Mucosa of stomach (tissue), 1 donor: ENCODE results near the gene GPRC5A.

Experiments
- H3K27me3 ChIP-seq: one replicate; pipeline ENCODE4 v1.7.0; 2013; ENCODE audit warnings: mild to moderate bottlenecking, low read length; ENCODE audit not compliant: control insufficient read depth, insufficient read depth
- H3K36me3 ChIP-seq: one replicate; pipeline ENCODE4 v1.7.0; 2013; ENCODE audit warnings: low read length; ENCODE audit not compliant: control insufficient read depth, insufficient read depth
- H3K4me1 ChIP-seq: one replicate; pipeline ENCODE4 v1.7.0; 2013; ENCODE audit warnings: mild to moderate bottlenecking, low read length; ENCODE audit not compliant: control insufficient read depth, insufficient read depth
- H3K4me3 ChIP-seq: one replicate; pipeline ENCODE4 v1.7.0; 2013; ENCODE audit warnings: low read length
- H3K9ac ChIP-seq: one replicate; pipeline ENCODE4 v1.7.0; 2013; ENCODE audit warnings: mild to moderate bottlenecking, low read length, moderate library complexity
- H3K9me3 ChIP-seq: one replicate; pipeline ENCODE4 v1.7.0; 2013; ENCODE audit warnings: mild to moderate bottlenecking, low read length, moderate library complexity; ENCODE audit not compliant: control insufficient read depth
- donor health status: Pancreatic carcinoma.

GPRC5A gene

GRCh38 chr12:12934556-12934955 is 43.2 kb downstream of the GPRC5A start:
- Histone ChIP-seq H3K9ac (no peak overlapping the region), H3K4me3 (no peak overlapping the region), H3K9me3 (no peaks in the 10 kb centered on the region), H3K27me3 (no peaks in the 10 kb centered on the region), H3K36me3 (no peaks in the 10 kb centered on the region), H3K4me1 (no peaks in the 10 kb centered on the region)

DNA sequence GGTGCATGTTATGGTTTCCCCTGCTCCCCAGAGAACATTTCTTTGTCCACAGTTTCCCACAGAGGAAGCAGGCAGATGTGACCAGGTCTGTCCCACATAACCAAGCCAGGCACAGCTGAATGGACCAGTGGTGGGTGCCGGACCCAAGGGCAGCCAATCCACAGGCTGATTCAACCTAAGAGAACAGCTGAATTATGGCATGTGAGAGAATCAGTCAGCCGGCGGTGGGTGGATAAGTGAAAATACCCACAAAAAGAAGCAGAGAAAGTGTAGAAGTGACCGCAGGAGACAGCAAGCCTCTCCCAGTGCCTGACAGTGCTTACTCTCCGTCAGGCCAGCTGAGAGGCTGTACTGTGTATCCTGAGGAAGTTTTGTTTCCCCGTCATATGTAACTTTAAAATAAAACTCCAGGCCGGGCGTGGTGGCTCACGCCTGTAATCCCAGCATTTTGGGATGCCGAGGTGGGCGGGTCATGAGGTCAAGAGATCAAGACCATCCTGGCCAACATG is 45.7 kb downstream of the GPRC5A start:
- Histone ChIP-seq H3K4me1 (no peaks in the 10 kb centered on the region), H3K27me3 (no peaks in the 10 kb centered on the region), H3K4me3 (no peak overlapping the region), H3K9ac (no peak overlapping the region), H3K36me3 (no peaks in the 10 kb centered on the region), H3K9me3 (no peaks in the 10 kb centered on the region)

GRCh38 chr12:12938541-12938940 is 47.2 kb downstream of the GPRC5A start:
- no peaks in the 10 kb centered on the region for H3K9me3 ChIP-seq
- H3K9ac ChIP-seq = no peak overlapping the region
- H3K4me1 ChIP-seq = no peaks in the 10 kb centered on the region
- no peaks in the 10 kb centered on the region for H3K36me3 ChIP-seq
- no peaks in the 10 kb centered on the region for H3K27me3 ChIP-seq
- no peak overlapping the region for H3K4me3 ChIP-seq

DNA sequence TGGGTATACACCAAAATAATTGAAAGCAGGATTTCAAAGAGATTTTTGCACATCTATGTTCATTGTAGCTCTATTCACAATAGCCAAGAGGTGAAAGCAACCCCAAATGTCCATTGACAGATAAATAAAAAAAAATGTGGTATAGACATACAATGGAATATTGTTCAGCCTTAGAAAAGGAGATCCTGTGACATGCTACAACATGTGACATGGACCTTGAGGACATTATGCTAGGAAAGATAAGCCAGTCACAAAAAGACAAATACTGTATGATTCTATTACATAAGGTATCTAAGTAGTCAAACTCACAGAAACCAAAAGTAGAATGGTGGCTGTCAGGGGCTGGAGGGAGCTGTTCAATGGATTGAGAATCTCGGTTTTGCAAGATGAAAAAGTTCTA is 48.5 kb downstream of the GPRC5A start:
- Histone ChIP-seq H3K4me3 (no peak overlapping the region), H3K9me3 (no peaks in the 10 kb centered on the region), H3K36me3 (no peaks in the 10 kb centered on the region), H3K27me3 (no peaks in the 10 kb centered on the region), H3K9ac (no peak overlapping the region), H3K4me1 (no peaks in the 10 kb centered on the region)

GRCh38 chr12:12941450-12942350 is 50.3 kb downstream of the GPRC5A start:
- Histone ChIP-seq H3K4me3 (no peak overlapping the region), H3K27me3 (no peaks in the 10 kb centered on the region), H3K9me3 (no peaks in the 10 kb centered on the region), H3K4me1 (no peaks in the 10 kb centered on the region), H3K9ac (no peak overlapping the region), H3K36me3 (no peaks in the 10 kb centered on the region)

GRCh38 chr12:12943586-12944260 is 52.4 kb downstream of the GPRC5A start:
- H3K36me3 ChIP-seq = no peaks in the 10 kb centered on the region
- H3K27me3 ChIP-seq = no peaks in the 10 kb centered on the region
- no peaks in the 10 kb centered on the region for H3K9me3 ChIP-seq
- no peak overlapping the region for H3K4me3 ChIP-seq
- no peak overlapping the region for H3K9ac ChIP-seq
- H3K4me1 ChIP-seq = no peaks in the 10 kb centered on the region

DNA sequence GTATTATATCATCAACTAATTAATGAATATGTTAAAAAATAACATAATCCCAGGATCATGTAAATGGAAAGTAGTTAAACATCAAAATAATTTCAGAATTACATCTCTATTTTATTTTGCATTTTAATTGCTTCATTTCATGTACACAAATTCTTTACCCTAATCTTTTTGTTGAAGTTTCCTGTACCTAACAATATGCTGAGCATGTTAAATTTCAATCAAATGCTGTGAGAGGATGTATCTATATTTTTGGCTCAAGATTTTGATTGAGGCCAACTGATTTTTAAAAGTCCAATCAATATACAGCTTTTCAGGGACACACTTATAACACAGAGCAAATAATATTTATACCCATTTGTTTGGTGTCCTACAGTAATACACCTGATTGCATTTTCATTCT is 54.2 kb downstream of the GPRC5A start:
- Histone ChIP-seq H3K27me3 (no peaks in the 10 kb centered on the region), H3K36me3 (no peaks in the 10 kb centered on the region), H3K4me1 (no peaks in the 10 kb centered on the region), H3K4me3 (no peak overlapping the region), H3K9ac (no peak overlapping the region), H3K9me3 (no peaks in the 10 kb centered on the region)

DNA sequence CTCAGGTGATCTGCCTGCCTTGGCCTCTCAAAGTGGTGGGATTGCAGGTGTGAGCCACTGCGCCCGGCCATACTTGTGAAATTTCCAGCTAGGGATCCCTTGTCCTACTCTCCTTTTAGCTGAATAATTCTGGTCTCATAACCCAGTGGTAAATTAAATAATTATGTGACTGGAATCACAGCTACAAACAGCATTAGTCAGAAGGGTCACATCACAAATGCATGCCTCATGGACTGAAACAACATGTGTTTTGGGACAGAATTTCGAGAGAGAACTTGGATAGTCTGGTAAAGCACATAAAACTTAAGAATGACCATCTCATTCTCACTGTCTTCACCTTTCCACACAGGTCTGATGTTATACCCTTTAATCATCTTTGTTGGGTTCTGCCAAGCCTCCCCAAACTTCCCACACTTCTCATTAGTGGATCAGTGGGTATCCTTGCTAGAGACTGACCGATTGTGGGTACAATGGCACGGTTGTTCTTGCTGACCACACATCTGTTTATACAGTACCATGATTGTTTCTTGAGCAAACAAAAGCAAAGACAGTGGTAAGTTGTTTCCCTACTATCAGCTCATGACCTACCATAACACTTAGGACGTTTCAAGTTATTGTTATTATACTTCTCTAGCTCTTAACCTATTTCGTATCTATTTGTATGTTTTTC is 55.5 kb downstream of the GPRC5A start:
- H3K4me3 ChIP-seq = no peak overlapping the region
- no peak overlapping the region for H3K9ac ChIP-seq

GRCh38 chr12:12947902-12948301 is 56.5 kb downstream of the GPRC5A start:
- Histone ChIP-seq H3K4me1 (no peaks in the 10 kb centered on the region), H3K27me3 (no peaks in the 10 kb centered on the region), H3K9me3 (no peaks in the 10 kb centered on the region), H3K9ac (no peak overlapping the region), H3K36me3 (no peaks in the 10 kb centered on the region), H3K4me3 (no peak overlapping the region)

More for the DNA sequence above, 55.5 kb downstream of the GPRC5A start:
- no peaks in the 10 kb centered on the region for H3K9me3 ChIP-seq
- no peaks in the 10 kb centered on the region for H3K36me3 ChIP-seq
- H3K27me3 ChIP-seq = no peaks in the 10 kb centered on the region
- no peaks in the 10 kb centered on the region for H3K4me1 ChIP-seq

DNA sequence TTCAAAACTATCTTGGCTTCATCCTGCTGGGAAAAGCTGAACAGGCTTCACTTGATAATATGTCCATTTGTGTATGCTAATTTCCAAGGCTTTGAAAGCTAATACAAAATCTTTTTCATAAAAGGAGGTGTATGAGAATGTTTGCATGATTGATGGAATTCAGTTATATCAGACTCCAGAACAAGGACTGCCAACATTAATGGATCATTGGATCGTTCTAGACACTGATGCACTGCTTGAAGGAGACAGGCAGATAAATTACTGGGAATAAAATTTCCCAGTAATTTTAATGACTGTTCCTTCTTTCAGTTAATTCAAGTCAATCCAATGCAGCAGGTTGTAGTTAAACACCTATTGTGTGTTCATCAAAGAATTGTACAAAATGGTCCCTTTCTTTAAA is 60.1 kb downstream of the GPRC5A start:
- Histone ChIP-seq H3K27me3 (no peaks in the 10 kb centered on the region), H3K4me1 (no peaks in the 10 kb centered on the region), H3K36me3 (no peaks in the 10 kb centered on the region), H3K9me3 (no peaks in the 10 kb centered on the region), H3K9ac (no peak overlapping the region), H3K4me3 (no peak overlapping the region)

DNA sequence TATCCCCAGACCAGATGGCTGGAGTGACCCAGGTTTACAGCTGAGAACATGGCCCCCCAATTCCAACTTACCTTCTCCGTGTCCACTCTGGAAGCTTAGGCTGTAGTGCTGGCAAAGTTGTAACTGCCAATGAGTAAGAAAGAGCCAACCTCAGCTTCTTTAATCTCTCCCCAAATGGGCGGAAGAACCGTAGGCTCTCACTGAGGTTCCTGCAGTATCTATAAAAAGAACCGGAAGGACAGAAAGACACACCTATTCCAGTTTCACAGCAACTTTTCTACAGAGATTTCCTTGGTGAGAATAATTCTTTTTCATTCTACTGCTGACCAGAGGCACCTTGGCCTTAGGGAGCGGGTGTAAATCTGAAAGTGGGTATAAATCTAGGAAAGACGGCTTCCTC is 60.7 kb downstream of the GPRC5A start, which contains the start of gene GPRC5D:
GPRC5D (minus strand) TSS at position 135 of the 400 bp plus-strand sequence. CDS start 1,786 bp downstream, outside the sequence.
- Histone ChIP-seq H3K36me3 (no peaks in the 10 kb centered on the region), H3K9me3 (no peaks in the 10 kb centered on the region), H3K9ac (no peak within 1 kb of the TSS), H3K27me3 (no peaks in the 10 kb centered on the region), H3K4me3 (no peak within 1 kb of the TSS), H3K4me1 (no peaks in the 10 kb centered on the region)

DNA sequence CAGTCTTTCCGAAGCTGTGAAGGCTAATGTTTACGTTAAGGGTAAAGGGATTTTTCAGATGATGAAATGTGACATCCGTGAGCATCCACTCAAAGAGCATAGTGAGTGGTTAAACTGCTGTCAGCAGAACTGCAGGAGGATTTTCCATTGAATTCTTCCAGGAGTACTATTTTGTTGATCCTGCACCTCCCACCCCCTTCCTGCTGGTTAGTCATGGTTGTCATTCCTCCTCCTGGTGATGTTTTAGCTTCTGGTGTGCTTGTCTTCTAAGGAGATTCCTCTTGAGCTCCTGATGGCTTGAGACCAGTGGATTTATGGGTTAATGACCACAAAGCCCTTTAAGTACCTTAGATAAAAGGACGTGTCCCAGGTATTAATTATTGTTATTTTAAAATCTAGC is 63.0 kb downstream of the GPRC5A start:
- Histone ChIP-seq H3K4me3 (no peak overlapping the region), H3K36me3 (no peaks in the 10 kb centered on the region), H3K4me1 (no peaks in the 10 kb centered on the region), H3K9ac (no peak overlapping the region), H3K27me3 (no peaks in the 10 kb centered on the region), H3K9me3 (no peaks in the 10 kb centered on the region)
